ENCODE measurements around the gene ESRRG. TPM values are rescaled to one million over a fixed set of nuclear protein-coding genes. Genes with fewer than 3 reads are reported as not detected.

The ESRRG gene
- total RNA-seq, 6 experiments from 2014 or later: 0.11 to 1.9 (median 0.18) TPM

DNA sequence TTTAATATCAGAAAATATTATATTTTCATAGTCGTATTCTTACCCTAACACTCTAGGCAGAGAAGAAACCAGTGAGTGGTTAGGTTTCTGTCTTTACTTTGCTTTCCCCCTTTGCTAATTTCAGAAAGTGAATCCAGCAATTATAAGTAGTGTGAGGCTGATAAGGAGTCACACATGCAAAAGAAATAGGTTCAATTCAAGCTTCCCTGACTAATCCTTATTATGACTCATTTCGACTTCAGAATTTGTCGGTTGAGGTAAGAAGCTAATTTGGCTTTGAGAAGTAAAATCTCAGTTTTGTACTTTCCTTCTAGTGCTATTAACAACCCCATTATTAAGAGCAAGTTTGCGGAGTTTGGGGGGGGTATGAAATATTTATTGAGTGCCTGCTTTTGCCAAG, 22.4 kb downstream of the ESRRG start:
- H3K27ac ChIP-seq: no peak overlapping the region
- H3K4me3 ChIP-seq: no peak overlapping the region
- no peaks in the 10 kb centered on the region for H3K36me3 ChIP-seq
- H3K4me1 ChIP-seq: no peaks in the 10 kb centered on the region
- WGBS (ENCODE audit: insufficient coverage, low coverage, low lambda C conversion rate, missing lambda C conversion rate): 74% methylated on average over 4 of the region's 4 CpGs
- H3K27me3 ChIP-seq: no peaks in the 10 kb centered on the region
- H3K9me3 ChIP-seq: no peaks in the 10 kb centered on the region
- no peak for ATAC-seq
- intact Hi-C loops (cut with DNase I): no loop called here
- DNase-seq: no peak
- TF ChIP-seq POLR2A (IDR thresholded peaks at IDR 0.05): no peak
- TF ChIP-seq, protein P1, sequence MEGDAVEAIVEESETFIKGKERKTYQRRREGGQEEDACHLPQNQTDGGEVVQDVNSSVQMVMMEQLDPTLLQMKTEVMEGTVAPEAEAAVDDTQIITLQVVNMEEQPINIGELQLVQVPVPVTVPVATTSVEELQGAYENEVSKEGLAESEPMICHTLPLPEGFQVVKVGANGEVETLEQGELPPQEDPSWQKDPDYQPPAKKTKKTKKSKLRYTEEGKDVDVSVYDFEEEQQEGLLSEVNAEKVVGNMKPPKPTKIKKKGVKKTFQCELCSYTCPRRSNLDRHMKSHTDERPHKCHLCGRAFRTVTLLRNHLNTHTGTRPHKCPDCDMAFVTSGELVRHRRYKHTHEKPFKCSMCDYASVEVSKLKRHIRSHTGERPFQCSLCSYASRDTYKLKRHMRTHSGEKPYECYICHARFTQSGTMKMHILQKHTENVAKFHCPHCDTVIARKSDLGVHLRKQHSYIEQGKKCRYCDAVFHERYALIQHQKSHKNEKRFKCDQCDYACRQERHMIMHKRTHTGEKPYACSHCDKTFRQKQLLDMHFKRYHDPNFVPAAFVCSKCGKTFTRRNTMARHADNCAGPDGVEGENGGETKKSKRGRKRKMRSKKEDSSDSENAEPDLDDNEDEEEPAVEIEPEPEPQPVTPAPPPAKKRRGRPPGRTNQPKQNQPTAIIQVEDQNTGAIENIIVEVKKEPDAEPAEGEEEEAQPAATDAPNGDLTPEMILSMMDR (IDR thresholded peaks at IDR 0.05): no peak

DNA sequence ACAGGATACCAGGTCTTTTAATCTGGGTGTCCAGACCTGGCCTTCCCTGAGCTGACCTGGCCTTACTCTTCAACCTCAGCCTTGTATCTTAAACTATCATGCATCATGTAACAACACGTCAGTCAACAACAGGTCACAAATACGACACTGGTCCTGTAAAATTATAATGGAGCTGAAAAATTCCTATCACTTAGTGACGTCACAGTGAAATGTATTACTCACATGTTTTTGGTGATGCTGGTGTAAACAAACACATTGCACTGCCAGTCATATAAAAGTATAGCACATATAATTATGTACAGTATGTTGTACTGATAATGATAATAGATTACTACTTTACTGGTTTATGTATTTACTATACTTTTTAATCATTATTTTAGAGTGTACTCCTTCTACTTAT, 31.5 kb downstream of the ESRRG start:
- H3K36me3 ChIP-seq: no peaks in the 10 kb centered on the region
- no peaks in the 10 kb centered on the region for H3K9me3 ChIP-seq
- DNase-seq (no peak), ATAC-seq (no peak)
- intact Hi-C loops (cut with DNase I): no loop called here
- 81% methylated on average over 3 of the region's 3 CpGs for WGBS (ENCODE audit: insufficient coverage, low coverage, low lambda C conversion rate, missing lambda C conversion rate)
- TF ChIP-seq, protein P1 (IDR thresholded peaks at IDR 0.05): no peak
- no peak for TF ChIP-seq POLR2A (IDR thresholded peaks at IDR 0.05)
- no peak overlapping the region for H3K4me3 ChIP-seq
- no peaks in the 10 kb centered on the region for H3K4me1 ChIP-seq
- H3K27ac ChIP-seq: no peak overlapping the region
- no peaks in the 10 kb centered on the region for H3K27me3 ChIP-seq

DNA sequence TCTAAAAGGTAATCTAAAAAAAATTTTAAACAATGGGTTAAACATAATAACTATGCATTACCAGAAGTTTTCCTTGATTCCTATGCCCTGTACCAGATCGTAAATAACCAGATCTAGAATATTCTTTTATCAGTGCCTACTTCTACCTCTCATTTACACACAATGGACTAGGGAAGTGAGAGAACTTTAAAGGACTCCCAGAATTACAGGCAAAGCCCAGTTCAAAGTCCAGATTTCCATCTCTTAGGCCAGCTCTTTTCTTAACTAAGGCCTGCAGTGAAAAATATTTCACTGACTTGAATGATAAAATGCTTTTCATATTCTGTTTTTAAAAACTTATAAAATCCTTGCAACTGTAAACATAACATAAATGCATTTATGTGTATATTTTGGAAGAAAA, 32.6 kb downstream of the ESRRG start:
- WGBS (ENCODE audit: insufficient coverage, low coverage, low lambda C conversion rate, missing lambda C conversion rate): 85% methylated on average over 1 of the region's 1 CpG
- Histone ChIP-seq H3K4me3 (no peak overlapping the region), H3K27me3 (no peaks in the 10 kb centered on the region), H3K36me3 (no peaks in the 10 kb centered on the region), H3K4me1 (no peaks in the 10 kb centered on the region), H3K27ac (no peak overlapping the region), H3K9me3 (no peaks in the 10 kb centered on the region)
- DNase-seq (no peak), ATAC-seq (no peak)
- intact Hi-C loops (cut with DNase I): no loop called here
- TF ChIP-seq, protein P1 (IDR thresholded peaks at IDR 0.05): no peak
- no peak for TF ChIP-seq POLR2A (IDR thresholded peaks at IDR 0.05)

DNA sequence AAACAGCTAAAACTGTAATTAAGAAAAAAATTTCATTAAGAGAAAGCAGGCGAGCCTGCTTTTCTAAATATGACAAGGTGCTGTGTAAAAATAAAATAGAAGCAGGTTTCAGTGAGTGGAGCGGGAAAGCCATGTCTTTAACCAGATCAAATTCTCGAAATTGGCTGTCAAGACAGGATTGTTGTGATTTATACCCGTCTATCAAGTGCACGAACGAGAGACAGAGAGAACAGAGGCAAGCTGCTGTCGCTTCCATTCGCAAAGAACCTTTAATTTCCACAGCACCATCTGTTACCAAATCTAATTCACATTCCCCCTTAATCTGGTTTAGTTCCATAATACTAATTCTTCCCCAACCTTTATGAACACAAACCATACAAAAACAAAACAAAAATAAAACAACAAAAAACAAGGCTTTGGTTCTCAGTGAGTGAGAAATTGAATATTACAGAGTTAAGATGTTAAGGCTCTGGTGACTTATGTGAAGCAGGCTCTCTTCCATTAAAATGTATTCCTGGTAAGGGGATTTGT, 35.0 kb downstream of the ESRRG start:
- Histone ChIP-seq H3K27ac (no peak overlapping the region), H3K36me3 (no peaks in the 10 kb centered on the region), H3K4me1 (no peaks in the 10 kb centered on the region), H3K9me3 (no peaks in the 10 kb centered on the region), H3K27me3 (no peaks in the 10 kb centered on the region), H3K4me3 (no peak overlapping the region)
- ATAC-seq (no peak), DNase-seq (no peak)
- intact Hi-C loops (cut with DNase I): no loop called here
- TF ChIP-seq POLR2A (IDR thresholded peaks at IDR 0.05): no peak
- TF ChIP-seq, protein P1 (IDR thresholded peaks at IDR 0.05): no peak
- 67% methylated on average over 8 of the region's 8 CpGs for WGBS (ENCODE audit: insufficient coverage, low coverage, low lambda C conversion rate, missing lambda C conversion rate)
